ENCODE data around the gene TUSC2.
"Not testable (repeated sequence)": the region's sequence is repeated elsewhere in the genome, so short reads cannot be mapped to it uniquely, and the experiment has no call there.

Gene TUSC2

GRCh38 chr3:50318615-50319014 lies 9.4 kb downstream of the TUSC2 start:
- DNase-seq (ENCODE audit: low read depth in 2 of 2) = no peak

- no peak for DNase-seq (ENCODE audit: low read depth in 2 of 2)
Observed at GRCh38 chr3:50318163-50318562, 9.9 kb downstream of the TUSC2 start.

- no peak for DNase-seq (ENCODE audit: low read depth in 2 of 2)
Observed at GRCh38 chr3:50317300-50317699, 10.7 kb downstream of the TUSC2 start.

- peak in 1 of 2 donors; percentile 54 for DNase-seq (ENCODE audit: low read depth in 2 of 2)
Observed at GRCh38 chr3:50316657-50317242, 11.3 kb downstream of the TUSC2 start.

GRCh38 chr3:50314816-50315215 lies 13.2 kb downstream of the TUSC2 start:
- no peak for DNase-seq (ENCODE audit: low read depth in 2 of 2)

GRCh38 chr3:50314342-50314741 lies 13.7 kb downstream of the TUSC2 start:
- no peak for DNase-seq (ENCODE audit: low read depth in 2 of 2)

- not testable (repeated sequence) for DNase-seq (ENCODE audit: low read depth in 2 of 2)
Observed at GRCh38 chr3:50312041-50312440, 16.0 kb downstream of the TUSC2 start.

- no peak for DNase-seq (ENCODE audit: low read depth in 2 of 2)
Observed at GRCh38 chr3:50304601-50305000, 23.4 kb downstream of the TUSC2 start.

- DNase-seq (ENCODE audit: low read depth in 2 of 2) = no peak
Observed at GRCh38 chr3:50303013-50303815, 24.8 kb downstream of the TUSC2 start, which contains the start of gene HYAL1. Gene HYAL1, minus strand, starts transcription at chr3:50303574. Its CDS starts 618 bp downstream, at chr3:50302956.

- no peak for DNase-seq (ENCODE audit: low read depth in 2 of 2)
Observed at GRCh38 chr3:50302095-50303012, 25.7 kb downstream of the TUSC2 start.

GRCh38 chr3:50300681-50301254 lies 27.3 kb downstream of the TUSC2 start:
- no peak for DNase-seq (ENCODE audit: low read depth in 2 of 2)

- no peak for DNase-seq (ENCODE audit: low read depth in 2 of 2)
Observed at GRCh38 chr3:50299929-50300680, 27.9 kb downstream of the TUSC2 start.

GRCh38 chr3:50299638-50299928 lies 28.4 kb downstream of the TUSC2 start:
- no peak for DNase-seq (ENCODE audit: low read depth in 2 of 2)

GRCh38 chr3:50298836-50299637 lies 29.0 kb downstream of the TUSC2 start, which contains the start of the genes HYAL3 and NAA80:
Gene HYAL3, minus strand, starts transcription at chr3:50299405. Its CDS starts 3,803 bp downstream, at chr3:50295602.
Gene NAA80, minus strand, starts transcription at chr3:50299405. Its CDS starts 1,942 bp downstream, at chr3:50297463.
- DNase-seq (ENCODE audit: low read depth in 2 of 2) = peak; percentile 98 to 99

GRCh38 chr3:50297896-50298725 lies 29.9 kb downstream of the TUSC2 start:
- DNase-seq (ENCODE audit: low read depth in 2 of 2) = no peak

- no peak for DNase-seq (ENCODE audit: low read depth in 2 of 2)
Observed at GRCh38 chr3:50297384-50297775, 30.6 kb downstream of the TUSC2 start.

- DNase-seq (ENCODE audit: low read depth in 2 of 2) = no peak
Observed at GRCh38 chr3:50296721-50297383, 31.2 kb downstream of the TUSC2 start.

- no peak for DNase-seq (ENCODE audit: low read depth in 2 of 2)
Observed at GRCh38 chr3:50295553-50296431, 32.2 kb downstream of the TUSC2 start.
